Measurements from ENCODE around the gene CDK11B.
"Not testable (repeated sequence)": the region's sequence is repeated elsewhere in the genome, so short reads cannot be mapped to it uniquely, and the experiment has no call there.

Gene CDK11B

GRCh38 chr1:1647567-1648241 lies 11.1 kb downstream of the CDK11B start:
- DNase-seq, result not testable (repeated sequence)

- not testable (repeated sequence) for DNase-seq
These were observed 12.5 kb downstream of the CDK11B start for GRCh38 chr1:1646326-1646725.

GRCh38 chr1:1640711-1641461 lies 17.9 kb downstream of the CDK11B start:
- not testable (repeated sequence) for DNase-seq

- DNase-seq, result not testable (repeated sequence)
These were observed 18.7 kb downstream of the CDK11B start for GRCh38 chr1:1640081-1640480.

DNA sequence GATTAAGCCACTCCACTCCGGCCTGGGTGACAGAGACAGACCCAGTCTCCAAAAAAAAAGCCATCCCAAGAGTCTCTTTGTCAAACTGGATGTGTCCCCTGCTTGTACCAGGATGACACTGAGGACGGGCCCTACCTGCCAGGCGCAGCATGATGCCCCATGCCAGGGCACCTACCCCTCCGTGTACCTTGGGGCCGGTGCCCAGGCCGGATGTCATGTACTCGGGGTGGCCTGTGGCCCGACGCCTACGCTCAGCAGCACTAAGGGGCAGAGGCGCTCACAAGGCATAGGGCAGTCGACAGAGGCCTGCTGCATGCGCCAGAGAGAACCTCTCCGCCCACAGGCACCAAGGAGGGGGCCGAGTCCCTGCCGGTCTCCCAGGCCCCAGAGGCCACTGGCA lies 19.4 kb downstream of the CDK11B start:
- not testable (repeated sequence) for DNase-seq

DNA sequence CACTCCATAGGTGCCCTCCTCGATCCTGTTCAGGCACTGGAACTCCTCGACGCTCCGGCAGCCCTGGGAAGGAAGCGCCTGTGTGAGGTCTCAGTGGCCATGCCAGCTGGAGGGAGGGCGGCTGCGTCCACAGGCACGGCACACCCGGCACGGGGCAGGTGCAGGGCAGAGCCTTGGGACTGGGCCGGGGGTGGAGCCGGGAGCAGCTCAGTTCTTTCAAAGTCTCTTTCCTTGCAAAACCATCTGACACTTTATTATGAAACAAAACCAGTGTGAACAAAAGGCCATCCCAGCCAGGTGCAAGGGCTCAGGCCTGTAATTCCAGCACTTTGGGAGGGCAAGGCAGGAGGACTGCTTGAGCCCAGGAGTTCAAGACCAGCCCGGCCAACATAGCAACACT lies 20.3 kb downstream of the CDK11B start:
- not testable (repeated sequence) for DNase-seq

DNA sequence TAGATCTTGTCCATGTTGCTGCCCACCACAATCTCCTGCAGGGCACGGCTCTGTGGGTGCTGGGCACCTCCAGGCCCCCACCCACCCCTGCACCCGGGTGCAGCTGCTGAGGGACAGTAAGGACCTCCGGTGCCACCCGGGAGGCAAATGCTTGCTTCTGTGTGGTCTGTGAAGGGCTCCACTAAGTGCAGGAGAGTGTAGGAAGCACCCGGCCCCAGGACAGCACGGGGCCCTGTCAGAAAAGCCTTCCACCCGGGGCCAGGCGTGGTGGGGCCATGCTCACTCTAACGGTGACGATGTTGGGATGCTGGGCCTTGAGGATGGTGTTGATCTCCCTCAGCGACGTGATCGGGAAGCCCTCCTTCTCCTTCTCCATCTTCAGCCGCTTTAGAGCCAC lies 21.3 kb downstream of the CDK11B start:
- DNase-seq, result not testable (repeated sequence)

- DNase-seq, result not testable (repeated sequence)
These were observed 22.0 kb downstream of the CDK11B start for GRCh38 chr1:1636621-1637478.

DNA sequence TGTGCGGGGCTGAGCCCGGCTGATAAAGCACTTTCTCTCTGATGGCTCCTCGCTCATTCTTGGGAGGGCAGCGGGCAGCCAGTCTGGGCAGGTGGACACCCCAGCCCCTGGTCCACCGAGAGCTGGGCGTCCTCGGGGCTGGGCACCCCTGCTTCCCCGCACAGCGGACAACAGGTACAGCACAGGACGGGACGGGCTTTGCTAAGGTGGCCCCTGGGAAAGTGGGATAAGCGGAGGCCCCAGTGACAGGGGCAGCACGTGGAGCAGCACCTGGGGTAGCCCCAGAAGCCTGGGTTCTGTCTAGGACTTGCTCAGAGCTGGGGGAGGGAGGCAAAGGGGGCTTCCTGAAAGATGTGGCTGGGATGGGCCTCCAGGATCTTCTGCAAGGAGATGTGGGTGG lies 24.2 kb downstream of the CDK11B start:
- DNase-seq, result not testable (repeated sequence)

GRCh38 chr1:1633409-1633808 lies 25.4 kb downstream of the CDK11B start:
- DNase-seq, result not testable (repeated sequence)

- no peak for DNase-seq
These were observed 26.9 kb downstream of the CDK11B start, which contains the start of gene MMP23B for GRCh38 chr1:1631782-1632420. MMP23B (plus strand) TSS chr1:1632173; CDS start chr1:1632219, 46 bp downstream.

DNA sequence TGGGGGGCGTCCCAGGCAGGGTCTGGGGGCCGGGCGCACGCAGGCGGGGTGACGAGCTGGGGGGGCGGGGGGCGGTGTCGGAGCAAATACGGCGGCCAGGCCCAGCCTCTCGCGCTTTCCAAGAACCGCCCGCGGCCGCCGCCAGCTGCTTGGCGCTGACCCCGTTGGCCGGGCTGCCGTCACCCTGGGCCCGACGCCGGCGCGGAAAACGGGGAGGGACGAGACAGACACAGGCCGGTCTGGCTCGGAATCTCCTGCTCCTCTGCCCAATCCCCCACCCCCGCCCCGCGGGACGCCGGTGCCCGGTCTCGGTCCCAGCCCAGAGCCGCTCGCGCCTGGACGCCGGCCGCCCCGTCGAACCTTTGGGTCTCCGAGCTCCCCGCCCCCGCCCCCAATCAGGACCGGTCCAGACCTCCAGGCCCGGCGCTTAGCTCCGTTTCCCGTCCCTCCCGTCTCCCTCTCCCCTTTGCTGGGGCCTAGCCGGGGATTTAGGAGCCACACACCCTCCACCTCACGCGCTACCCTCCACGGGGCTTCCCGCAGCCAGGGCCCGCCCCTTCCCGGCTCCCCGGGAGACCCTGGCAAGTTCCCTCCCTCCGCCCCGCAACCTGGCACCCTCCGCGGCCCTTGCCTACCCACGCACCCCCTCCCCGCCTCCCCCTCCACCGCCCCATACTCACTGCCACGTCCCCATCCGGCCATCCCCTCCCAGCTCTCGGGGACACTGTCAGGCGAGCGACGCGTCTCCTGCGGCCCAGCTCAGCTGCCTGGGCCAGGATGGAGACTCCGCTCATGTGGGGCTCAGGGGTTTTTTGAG lies 27.6 kb downstream of the CDK11B start:
- no peak for DNase-seq

DNA sequence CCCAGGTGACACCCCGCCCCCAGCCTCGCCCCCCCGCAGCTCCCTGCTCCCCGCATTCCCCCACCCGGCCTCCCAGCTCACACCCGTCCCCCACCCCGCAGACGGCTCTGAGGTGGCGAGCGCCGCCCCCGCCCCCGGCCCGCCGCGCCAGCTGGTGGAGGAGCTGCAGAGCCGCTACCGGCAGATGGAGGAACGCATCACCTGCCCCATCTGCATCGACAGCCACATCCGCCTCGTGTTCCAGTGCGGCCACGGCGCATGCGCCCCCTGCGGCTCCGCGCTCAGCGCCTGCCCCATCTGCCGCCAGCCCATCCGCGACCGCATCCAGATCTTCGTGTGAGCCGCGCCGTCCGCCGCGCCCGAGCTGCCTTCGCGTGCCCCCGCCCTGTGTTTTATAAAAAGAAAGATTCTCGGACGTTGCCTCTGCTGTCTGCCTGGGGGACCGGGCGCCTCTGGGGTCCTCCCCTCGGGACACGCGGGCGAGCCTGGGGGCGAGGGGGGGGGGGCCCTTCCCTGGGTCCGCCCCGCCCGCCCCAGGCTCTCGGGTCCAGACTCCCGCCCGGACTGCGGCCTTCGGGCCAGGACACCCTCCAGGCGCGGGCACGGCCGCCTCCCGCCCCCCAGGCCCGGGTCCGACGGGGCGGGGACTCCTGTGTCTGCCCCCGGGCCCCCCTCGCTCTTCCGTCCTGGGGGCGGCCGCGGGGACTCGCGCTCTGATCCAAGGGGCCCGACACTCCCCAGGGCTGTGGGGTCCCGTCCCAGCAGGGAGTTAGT lies 28.4 kb downstream of the CDK11B start:
- peak; percentile 87 to 88 for DNase-seq

DNA sequence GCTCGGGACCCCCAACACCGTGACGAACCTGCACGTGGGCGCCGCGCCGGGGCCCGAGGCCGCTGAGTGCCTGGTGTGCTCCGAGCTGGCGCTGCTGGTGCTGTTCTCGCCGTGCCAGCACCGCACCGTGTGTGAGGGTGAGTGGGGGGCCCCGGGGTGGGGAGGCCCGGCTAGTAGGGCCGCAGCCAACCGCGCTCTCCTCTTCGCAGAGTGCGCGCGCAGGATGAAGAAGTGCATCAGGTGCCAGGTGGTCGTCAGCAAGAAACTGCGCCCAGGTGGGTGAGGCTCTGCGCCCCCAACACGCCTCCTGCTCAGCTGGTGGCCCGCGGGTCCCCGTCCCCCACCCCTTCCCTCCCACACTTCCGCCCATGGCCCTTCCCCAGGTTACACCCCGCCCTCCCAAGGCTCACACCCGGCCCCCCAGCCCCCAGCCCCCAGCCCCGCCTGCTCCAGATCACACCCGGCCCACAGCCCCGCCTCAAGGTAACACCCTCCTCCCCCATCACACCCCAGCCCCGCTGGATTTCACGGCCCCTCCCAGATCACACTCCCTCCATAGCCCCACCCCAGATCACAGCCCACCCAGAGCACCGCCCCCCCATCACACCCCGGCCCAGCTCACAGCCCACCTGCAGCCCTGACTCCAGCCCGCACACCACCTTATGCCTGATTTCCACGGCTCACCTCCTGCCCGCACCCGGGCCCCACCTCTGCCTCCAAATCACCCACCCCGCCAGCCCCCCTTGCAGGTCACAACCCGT lies 29.2 kb downstream of the CDK11B start:
- no peak for DNase-seq

- DNase-seq, result no peak
These were observed 29.9 kb downstream of the CDK11B start for GRCh38 chr1:1628754-1629429.

- DNase-seq, result no peak
These were observed 30.7 kb downstream of the CDK11B start for GRCh38 chr1:1627829-1628753.

DNA sequence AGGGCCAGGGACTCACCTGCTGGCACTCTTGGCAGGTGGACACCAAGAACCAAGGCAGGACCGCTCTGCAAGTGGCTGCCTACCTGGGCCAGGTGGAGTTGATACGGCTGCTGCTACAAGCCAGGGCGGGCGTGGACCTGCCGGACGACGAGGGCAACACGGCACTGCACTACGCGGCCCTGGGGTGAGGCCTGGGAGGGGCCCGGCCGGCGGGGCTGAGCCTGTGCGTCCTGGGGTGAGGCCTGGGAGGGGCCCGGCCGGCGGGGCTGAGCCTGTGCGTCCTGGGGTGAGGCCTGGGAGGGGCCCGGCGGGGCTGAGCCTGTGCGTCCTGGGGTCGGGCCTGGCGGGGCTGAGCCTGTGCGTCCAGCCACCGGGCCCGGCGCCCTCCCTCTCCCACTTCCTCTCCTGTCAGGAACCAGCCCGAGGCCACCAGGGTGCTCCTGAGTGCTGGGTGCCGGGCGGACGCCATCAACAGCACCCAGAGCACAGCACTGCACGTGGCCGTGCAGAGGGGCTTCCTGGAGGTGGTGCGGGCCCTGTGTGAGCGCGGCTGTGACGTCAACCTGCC lies 31.5 kb downstream of the CDK11B start:
- no peak for DNase-seq
